Psoas muscle (tissue), 8 donors: ENCODE measurements around the gene RNASE2. TPM values are rescaled to one million over a fixed set of nuclear protein-coding genes. Genes with fewer than 3 reads are reported as not detected.
A peak's percentile ranks its signal among the peaks of the same experiment; 100 is the strongest.

Experiments used
- ATAC-seq, 4 donors: fragments of 200-7000 bp; cut with Tn5 transposase; one replicate each; pipeline ENCODE4 v1.9.1; 2020; ENCODE audit warnings: moderate library complexity in 3 of 4, mild to moderate bottlenecking in 2 of 4
- DNase-seq, 2 donors: peaks; one replicate each; pipeline ENCODE4 v3.0.0-alpha.2; 2020
- H3K27ac ChIP-seq: fragments of 200-600 bp; one replicate; pipeline ENCODE4 v1.8.0; 2022
- H3K27me3 ChIP-seq, 3 donors: fragments of 200-600 bp in 1 of 3; one replicate each; pipeline versions ENCODE4 v1.6.1 to v1.8.0; 2013 to 2022; ENCODE audit warnings: low read length in 2 of 3, mild to moderate bottlenecking in 2 of 3, moderate library complexity in 1 of 3; ENCODE audit not compliant: insufficient read depth in 3 of 3
- H3K36me3 ChIP-seq, 2 donors: fragments of 200-600 bp in 1 of 2; one replicate each; pipeline versions ENCODE4 v1.6.1 to v1.8.0; 2013 to 2022; ENCODE audit warnings: low read depth in 1 of 2, mild to moderate bottlenecking in 1 of 2, moderate library complexity in 1 of 2; ENCODE audit not compliant: insufficient read depth in 1 of 2
- H3K4me1 ChIP-seq: fragments of 200-600 bp; one replicate; pipeline ENCODE4 v1.8.0; 2022
- H3K4me3 ChIP-seq: fragments of 200-600 bp; one replicate; pipeline ENCODE4 v1.8.0; 2022; ENCODE audit warnings: mild to moderate bottlenecking
- H3K9me3 ChIP-seq: fragments of 200-600 bp; one replicate; pipeline ENCODE4 v1.8.0; 2022
- CTCF ChIP-seq: fragments of 200-600 bp; IDR thresholded peaks from one replicate; pipeline ENCODE4 v1.8.0; 2022; ENCODE audit warnings: antibody characterized with exemption
- WGBS, 3 donors: extraction: QIAGEN DNeasy Blood & Tissue Kit; methylation state at CpG; one replicate each; pipeline versions ENCODE4 v1.1.6 to v1.1.7; 2013; 5-methylcytosine and 5-hydroxymethylcytosine counted together
- intact Hi-C, 2 donors: fragments of 100-400 bp; cut with DNase I; formaldehyde crosslinking; loops; one replicate each; pipeline versions ENCODE4 v1.11.0 to v1.14.2; 2022
- polyA plus RNA-seq, 3 donors: library from polyadenylated mRNA; stranded (reverse); fragments of 200-250 nt; gene quantifications; one replicate each; pipeline ENCODE4 v1.2.3, GENCODE V29; 2013
- total RNA-seq, 4 donors: library from RNA; stranded (reverse); fragmentation: NEBNext Ultra II Directional in 2 of 4; extraction: Animal tissue kit (Norgen Biotek cat#: 25700) in 2 of 4; gene quantifications; one replicate each; pipeline versions ENCODE4 v1.2.1 to v1.2.4, GENCODE V29; 2021 to 2023
- donor health status: healthy with polysubstance abuse.
- donor health status: DM: no; HTN: no; CAD: no; lungs with moderate emphysema.
- donor health status: Bipolar disorder and iron deficiency.
- donor health status: healthy.
- donor health status: DM: yes; HTN: yes; CAD: no.
- donor health status: DM: no; HTN: no; CAD: no.
- donor health status: DM: no; HTN: no; CAD: no.
- donor health status: DM: yes; HTN: yes; CAD: no.

The RNASE2 gene
- total and polyA plus RNA-seq, 7 donors, result 0.38 to 1.8 (median 0.99) TPM; not detected in 1

GRCh38 chr14:20989787-20990600 is 34.7 kb downstream of the RNASE2 start, which contains the start of gene METTL17:
TSS of gene METTL17 (plus strand) at chr14:20989980. CDS start at chr14:20990003, 23 bp downstream.
- 0 to 1% (median 1%) methylated on average over 41 to 42 of the region's 42 CpGs for WGBS, 3 donors

GRCh38 chr14:20996521-20996920 is 41.2 kb downstream of the RNASE2 start:
- Histone ChIP-seq H3K4me1 (peaks cover 1% of the 10 kb centered on the region), H3K9me3 (no peaks in the 10 kb centered on the region), H3K27me3 (no peaks in the 10 kb centered on the region), H3K27ac (no peak overlapping the region), H3K4me3 (no peak overlapping the region), H3K36me3 (peaks cover 26 to 62% of the 10 kb centered on the region in 2 donors)
- intact Hi-C loops, result no loop called here
- DNase-seq (no peak), ATAC-seq (no peak)
- TF ChIP-seq CTCF, result no peak
- WGBS, 3 donors, result 80 to 85% (median 83%) methylated on average over 14 of the region's 14 CpGs

More at GRCh38 chr14:20989787-20990600, 34.7 kb downstream of the RNASE2 start, which contains the start of gene METTL17:
- Histone ChIP-seq H3K4me1 (peaks cover 7% of the 10 kb centered on the region), H3K9me3 (no peaks in the 10 kb centered on the region), H3K4me3 (peak within 1 kb of the TSS; percentile 89), H3K27me3 (no peaks in the 10 kb centered on the region), H3K36me3 (peaks cover 16 to 39% of the 10 kb centered on the region in 2 donors), H3K27ac (peak within 1 kb of the TSS; percentile 84)
- ATAC-seq, result peak; percentile 96 to 98 (median 96)
- TF ChIP-seq CTCF, result peak; percentile 4
- peak; percentile 89 to 95 for DNase-seq
- intact Hi-C loops, result no loop called here

GRCh38 chr14:20997115-20997514 is 41.8 kb downstream of the RNASE2 start:
- no peaks in the 10 kb centered on the region for H3K9me3 ChIP-seq
- ATAC-seq (no peak), DNase-seq (no peak)
- H3K36me3 ChIP-seq, result peaks cover 26 to 56% of the 10 kb centered on the region in 2 donors
- intact Hi-C loops, result no loop called here
- no peaks in the 10 kb centered on the region for H3K27me3 ChIP-seq
- H3K27ac ChIP-seq, result no peak overlapping the region
- H3K4me3 ChIP-seq, result no peak overlapping the region
- 57 to 76% (median 62%) methylated on average over 4 of the region's 4 CpGs for WGBS, 3 donors
- H3K4me1 ChIP-seq, result no peaks in the 10 kb centered on the region
- no peak for TF ChIP-seq CTCF

- no peaks in the 10 kb centered on the region for H3K27me3 ChIP-seq
- H3K4me1 ChIP-seq, result no peaks in the 10 kb centered on the region
- WGBS, 3 donors, result 78 to 83% (median 82%) methylated on average over 6 of the region's 6 CpGs
- no peak overlapping the region for H3K27ac ChIP-seq
- H3K4me3 ChIP-seq, result no peak overlapping the region
- DNase-seq, result no peak
- no peak for TF ChIP-seq CTCF
- intact Hi-C loops, result no loop called here
- H3K36me3 ChIP-seq, result peaks cover 24 to 52% of the 10 kb centered on the region in 2 donors
- H3K9me3 ChIP-seq, result no peaks in the 10 kb centered on the region
- ATAC-seq, result no peak
These were observed 42.3 kb downstream of the RNASE2 start for GRCh38 chr14:20997564-20997963.
